Activated naive CD4-positive, alpha-beta T cell (primary cell): ENCODE measurements around the gene BCL2L2.
"Not testable (repeated sequence)": the region's sequence is repeated elsewhere in the genome, so short reads cannot be mapped to it uniquely, and the experiment has no call there.

ENCODE experiments used
- DNase-seq, 4 experiments: peaks; one replicate each; lab custom pipeline; 2025; lab: John Stamatoyannopoulos, UW

Gene BCL2L2

GRCh38 chr14:23306412-23307145, at the start of gene BCL2L2:
Gene BCL2L2 (plus strand): TSS chr14:23306833. CDS start chr14:23307768, 935 bp downstream.
- no peak for DNase-seq

- no peak for DNase-seq
Measured at GRCh38 chr14:23258256-23258655, 48.4 kb upstream of the BCL2L2 start.

- DNase-seq: no peak
Measured at GRCh38 chr14:23259426-23259825, 47.2 kb upstream of the BCL2L2 start.

- not testable (repeated sequence) for DNase-seq
Measured at GRCh38 chr14:23260849-23261248, 45.8 kb upstream of the BCL2L2 start.

GRCh38 chr14:23269193-23269592, 37.4 kb upstream of the BCL2L2 start:
- no peak for DNase-seq

GRCh38 chr14:23275412-23275811, 31.2 kb upstream of the BCL2L2 start:
- no peak for DNase-seq

- no peak for DNase-seq
Measured at GRCh38 chr14:23277189-23277588, 29.4 kb upstream of the BCL2L2 start.

- not testable (repeated sequence) for DNase-seq
Measured at GRCh38 chr14:23277928-23278327, 28.7 kb upstream of the BCL2L2 start.

GRCh38 chr14:23281247-23281646, 25.4 kb upstream of the BCL2L2 start:
- DNase-seq: no peak

- no peak for DNase-seq
Measured at GRCh38 chr14:23284654-23285529, 21.7 kb upstream of the BCL2L2 start.

- peak in 1 of 4 experiments; percentile 25 for DNase-seq
Measured at GRCh38 chr14:23285530-23286019, 21.1 kb upstream of the BCL2L2 start.

- peak; percentile 91 to 98 (median 94) for DNase-seq
Measured at GRCh38 chr14:23286020-23286901, 20.4 kb upstream of the BCL2L2 start, which contains the start of gene HOMEZ. Gene HOMEZ (minus strand): TSS chr14:23286132. CDS start chr14:23285952, 180 bp downstream.

- no peak for DNase-seq
Measured at GRCh38 chr14:23286902-23287479, 19.6 kb upstream of the BCL2L2 start.

- peak in 2 of 4 experiments; percentile 21 to 33 for DNase-seq
Measured at GRCh38 chr14:23294734-23295561, 11.7 kb upstream of the BCL2L2 start.

GRCh38 chr14:23296012-23296777, 10.4 kb upstream of the BCL2L2 start:
- no peak for DNase-seq

GRCh38 chr14:23297096-23297495, 9.5 kb upstream of the BCL2L2 start:
- no peak for DNase-seq

- no peak for DNase-seq
Measured at GRCh38 chr14:23297611-23298277, 8.9 kb upstream of the BCL2L2 start.

GRCh38 chr14:23299211-23299957, 7.2 kb upstream of the BCL2L2 start:
- no peak for DNase-seq
